Inflammatory macrophage (primary cell): Measurements from ENCODE around the gene ALDH3B1.

Experiments
- DNase-seq, 2 donors: peaks; one replicate each; pipeline ENCODE4 v3.0.0-alpha.2; 2020 to 2022

The ALDH3B1 gene

DNA sequence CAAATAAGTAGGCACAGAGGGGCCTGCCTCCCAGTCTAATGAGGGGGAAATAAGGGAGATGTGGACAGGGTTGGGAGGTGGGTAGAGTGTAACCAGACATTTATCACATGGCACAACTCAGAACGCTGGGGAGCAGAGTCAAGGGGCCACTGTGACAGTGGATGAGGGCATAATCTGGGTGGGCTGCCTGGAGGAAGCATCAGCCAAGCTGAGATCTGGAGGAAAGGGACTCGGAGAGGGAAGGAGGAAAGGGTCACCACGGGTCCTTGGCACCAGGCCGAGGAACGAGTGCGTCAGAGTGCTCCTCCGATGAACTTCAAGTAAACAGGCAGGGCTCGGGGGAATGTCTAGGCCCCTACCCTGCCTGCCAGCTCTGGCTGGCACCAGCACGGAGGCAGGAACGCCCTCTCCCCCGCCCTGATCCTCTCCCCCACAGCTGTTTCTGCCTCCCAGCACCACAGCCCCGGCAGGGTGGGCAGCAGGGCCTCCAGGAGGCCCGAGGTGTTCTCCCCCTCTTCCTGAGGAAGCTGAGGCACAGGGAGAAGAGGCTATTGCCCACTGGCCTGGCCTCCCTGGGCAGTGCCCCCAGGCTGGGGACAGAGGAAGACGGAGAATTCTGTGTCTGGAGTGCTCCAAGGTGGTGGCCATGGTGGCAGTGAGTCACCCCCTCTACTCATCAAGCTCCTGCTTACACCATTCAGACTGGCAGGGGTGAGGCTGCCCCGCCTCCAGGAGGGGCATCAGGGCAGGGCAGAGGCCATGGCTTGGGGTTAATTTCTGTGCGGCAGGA is 4.2 kb downstream of the ALDH3B1 start:
- DNase-seq, result peak; percentile 50 to 55

DNA sequence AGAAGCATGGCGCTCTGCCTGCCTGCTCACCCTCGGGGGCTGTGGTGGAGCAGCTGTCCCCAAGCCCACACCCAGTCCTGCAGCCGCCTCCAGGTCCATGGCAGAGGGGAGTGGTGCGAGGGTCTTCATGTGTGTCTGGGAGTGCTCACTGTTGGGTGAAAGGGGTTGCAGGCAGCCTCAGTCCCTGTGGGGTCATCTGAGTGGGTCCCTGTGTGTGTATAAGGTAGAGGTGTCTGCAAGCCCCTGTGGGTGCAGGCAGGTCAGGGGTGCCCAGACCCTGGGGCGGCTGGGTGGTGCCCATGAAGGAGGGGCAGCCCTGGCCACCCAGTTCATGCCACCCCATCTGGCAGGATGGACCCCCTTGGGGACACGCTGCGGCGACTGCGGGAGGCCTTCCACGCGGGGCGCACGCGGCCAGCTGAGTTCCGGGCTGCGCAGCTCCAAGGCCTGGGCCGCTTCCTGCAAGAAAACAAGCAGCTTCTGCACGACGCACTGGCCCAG is 4.9 kb downstream of the ALDH3B1 start:
- no peak for DNase-seq

- DNase-seq, result no peak
Measured at GRCh38 chr11:68015467-68015866, 5.3 kb downstream of the ALDH3B1 start.

DNA sequence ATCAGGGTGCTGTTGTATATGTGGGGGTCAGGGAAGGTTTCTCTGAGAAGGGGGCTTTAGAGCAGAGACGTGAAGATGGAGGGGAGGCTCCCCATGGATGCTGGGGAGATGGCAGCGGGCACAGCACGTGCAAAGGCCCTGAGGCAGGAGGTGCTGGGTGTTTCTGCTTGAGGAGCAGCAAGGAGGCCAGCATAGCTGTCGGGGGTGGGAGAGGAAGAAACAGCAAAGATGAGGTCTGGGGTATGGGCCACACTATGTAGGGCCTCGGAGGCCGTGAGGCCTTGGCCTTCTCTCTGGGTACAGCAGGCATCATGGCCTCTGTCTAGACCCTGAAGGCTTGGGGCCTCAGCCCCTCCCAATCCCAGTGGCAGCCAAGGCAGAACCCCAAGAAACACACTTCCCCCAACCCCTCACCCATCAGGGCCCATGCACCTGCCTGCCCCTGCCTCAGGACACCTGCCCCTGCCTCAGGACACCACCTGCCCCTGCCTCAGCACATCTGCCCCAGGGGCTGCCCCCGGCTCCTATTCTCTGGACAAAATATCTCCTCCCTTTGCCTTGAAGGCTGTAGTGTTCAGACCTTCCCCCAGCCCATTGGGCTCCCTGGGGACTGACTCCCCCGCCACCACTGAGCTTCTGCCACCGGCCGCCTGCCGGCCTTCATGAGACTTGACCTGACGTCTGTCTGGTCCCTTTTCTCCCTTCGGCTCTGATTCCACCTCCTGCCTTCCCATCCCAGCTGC is 6.2 kb downstream of the ALDH3B1 start:
- no peak for DNase-seq

DNA sequence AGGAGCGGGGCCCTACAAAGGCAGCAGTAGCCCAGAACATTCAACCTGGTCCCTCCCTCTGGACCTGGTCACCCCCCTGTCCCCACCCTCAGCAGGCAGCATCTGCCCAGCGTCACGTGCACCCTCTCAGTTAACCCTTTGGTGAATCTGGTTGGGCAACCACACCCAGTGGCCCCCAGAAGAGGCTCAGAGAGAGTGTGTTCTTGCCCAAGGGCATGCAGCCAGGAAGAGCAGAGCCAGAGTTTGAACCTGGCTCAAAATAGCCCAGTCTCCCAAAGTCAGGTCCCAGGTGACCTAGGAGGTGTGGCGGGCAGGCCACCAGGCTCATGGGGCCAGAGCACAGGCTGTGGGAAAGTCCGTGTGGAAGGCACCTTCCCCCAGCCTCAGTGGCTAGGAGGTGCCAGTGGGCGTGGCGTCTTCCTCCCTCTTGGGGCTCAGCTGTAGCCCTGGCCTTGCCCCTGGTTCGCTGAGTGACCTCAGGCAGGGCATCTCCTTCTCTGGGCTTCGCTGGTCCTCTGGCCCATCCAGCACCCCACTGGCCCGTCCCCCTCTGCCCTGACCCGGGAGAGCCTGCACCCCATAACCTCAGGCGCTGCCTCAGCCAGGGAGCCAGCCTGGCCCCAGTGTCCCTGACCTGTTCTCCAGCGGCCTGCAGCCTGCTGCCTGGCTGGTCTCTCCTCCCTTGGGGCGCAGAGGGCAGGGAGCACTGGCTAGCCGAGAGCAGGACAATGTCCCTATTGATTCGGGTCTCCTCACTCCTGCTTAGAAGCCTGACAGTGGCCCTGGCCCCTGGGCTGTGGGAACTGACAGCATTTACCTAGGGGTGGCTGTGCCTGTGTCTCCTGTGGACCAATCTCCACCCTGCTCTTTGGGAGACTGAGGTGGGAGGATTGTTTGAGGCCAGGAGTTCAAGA is 7.0 kb downstream of the ALDH3B1 start:
- no peak for DNase-seq

DNA sequence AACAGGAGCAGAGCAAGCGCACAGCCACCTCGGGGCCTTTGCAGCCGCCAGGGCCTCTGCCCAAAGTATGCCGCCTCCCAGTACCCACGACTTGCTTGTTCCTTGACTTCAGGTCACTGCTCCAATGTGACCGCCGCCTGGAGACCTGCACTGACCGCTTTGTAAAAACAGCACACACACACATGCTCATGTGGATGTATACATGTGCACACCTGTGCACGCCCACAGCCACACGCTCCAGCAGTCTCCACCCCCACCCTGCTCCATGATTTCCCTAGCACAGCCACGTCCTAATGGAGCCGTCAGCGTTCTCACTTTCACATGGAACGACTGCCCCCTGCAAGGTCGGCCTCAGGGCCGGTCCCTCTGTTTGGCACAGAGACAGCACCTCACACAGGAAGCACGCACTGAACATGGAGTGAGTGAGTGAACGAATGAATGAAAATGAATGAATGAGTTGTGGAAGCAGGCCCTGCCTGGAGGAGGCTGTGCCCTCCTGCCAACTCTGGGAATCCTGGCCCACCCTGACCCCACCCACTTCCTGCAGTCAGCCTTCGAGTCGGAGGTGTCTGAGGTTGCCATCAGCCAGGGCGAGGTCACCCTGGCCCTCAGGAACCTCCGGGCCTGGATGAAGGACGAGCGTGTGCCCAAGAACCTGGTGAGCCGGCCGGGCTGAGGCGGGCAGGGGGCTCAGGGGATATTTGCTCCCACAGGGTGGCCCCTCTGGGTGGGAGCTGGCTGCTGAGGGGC is 8.0 kb downstream of the ALDH3B1 start:
- no peak for DNase-seq

DNA sequence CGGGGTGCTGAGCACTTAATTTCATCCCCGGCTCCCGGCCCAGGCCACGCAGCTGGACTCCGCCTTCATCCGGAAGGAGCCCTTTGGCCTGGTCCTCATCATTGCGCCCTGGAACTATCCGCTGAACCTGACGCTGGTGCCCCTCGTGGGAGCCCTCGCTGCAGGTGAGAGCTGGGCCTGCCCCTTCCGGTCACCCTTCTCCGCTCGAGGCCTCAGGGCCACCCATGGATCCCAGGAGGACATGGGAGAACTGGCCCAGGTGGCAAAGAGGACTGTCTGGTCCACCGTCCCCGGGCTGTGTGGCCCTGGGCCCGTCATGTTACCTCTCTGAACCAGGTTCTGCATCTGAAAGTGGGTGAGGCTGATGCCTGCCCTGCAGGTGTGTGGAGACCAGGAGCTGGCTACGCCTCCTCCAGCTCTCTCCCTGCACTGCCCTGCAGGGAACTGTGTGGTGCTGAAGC is 8.6 kb downstream of the ALDH3B1 start:
- no peak for DNase-seq

GRCh38 chr11:68019486-68019885 is 9.4 kb downstream of the ALDH3B1 start:
- no peak for DNase-seq

DNA sequence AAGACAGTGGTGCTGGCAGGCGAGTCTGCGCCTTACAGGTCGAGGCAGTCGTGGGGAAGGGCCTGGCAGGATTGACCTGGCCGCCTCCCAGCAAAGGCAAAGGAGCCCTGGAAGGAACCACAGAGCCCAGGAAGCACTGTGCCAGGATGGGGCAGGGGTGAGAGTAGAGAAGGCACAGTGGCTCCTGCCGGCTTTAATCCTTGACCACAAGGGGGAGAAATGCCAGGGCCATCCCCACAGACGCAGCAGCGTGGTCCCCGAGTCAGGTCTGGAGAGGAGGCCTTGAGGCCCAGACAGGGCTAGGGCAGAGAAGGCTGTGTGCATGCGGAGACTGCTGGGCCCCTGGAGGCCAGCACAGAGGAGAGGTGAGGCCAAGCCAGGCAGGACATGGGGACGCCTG is 10.4 kb downstream of the ALDH3B1 start:
- no peak for DNase-seq

GRCh38 chr11:68021167-68021787 is 11.2 kb downstream of the ALDH3B1 start:
- DNase-seq, result no peak

DNA sequence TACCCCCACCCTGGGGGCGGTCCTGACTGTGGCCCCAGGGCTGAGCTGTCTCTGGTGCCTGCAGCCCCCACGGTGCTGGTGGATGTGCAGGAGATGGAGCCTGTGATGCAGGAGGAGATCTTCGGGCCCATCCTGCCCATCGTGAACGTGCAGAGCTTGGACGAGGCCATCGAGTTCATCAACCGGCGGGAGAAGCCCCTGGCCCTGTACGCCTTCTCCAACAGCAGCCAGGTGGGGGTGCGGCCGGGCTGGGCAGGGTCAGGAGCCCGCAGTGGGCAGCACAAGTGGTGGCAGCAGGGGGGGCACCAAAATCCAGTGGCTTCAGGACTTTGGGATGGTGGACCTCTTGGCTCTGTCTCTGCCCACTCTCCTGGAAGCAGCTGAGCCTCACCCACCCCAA is 12.4 kb downstream of the ALDH3B1 start:
- DNase-seq, result no peak

GRCh38 chr11:68024508-68024907 is 14.4 kb downstream of the ALDH3B1 start:
- DNase-seq, result no peak

GRCh38 chr11:68025047-68025446 is 14.9 kb downstream of the ALDH3B1 start:
- DNase-seq, result no peak

DNA sequence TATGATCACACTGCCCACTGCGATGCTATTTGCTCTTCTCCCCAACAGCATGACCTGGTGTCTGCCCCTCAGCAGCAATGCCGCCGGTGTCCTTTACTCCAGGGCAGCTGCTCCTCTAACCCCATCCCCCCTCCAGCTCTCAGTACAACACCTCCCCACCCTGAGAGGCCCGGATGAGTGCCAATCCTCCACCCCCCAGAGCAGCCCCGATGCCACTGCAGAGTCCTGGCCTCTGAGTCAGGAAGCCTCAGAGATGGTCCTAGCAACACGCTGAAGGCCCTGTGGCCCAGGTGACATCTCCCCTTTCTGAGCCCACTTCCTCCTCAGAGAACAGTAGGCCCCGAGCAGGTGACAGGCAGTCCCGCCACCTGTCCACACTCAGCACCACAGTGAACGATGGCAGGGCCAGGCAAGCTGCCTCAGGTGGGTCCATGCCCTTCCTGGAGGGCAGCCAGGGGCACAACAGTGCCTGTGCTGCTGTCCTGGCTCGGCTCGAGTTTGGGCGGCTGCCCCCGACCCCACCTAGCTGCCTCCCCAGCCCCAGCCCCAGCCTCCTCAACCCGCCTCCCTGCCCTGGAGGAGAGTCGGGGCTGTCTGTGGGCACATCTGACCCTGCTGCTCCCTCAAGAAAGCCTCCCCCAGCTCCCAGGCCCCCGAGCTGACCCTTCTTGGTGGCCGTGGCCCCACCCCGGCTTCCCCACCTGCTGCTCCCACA is 16.4 kb downstream of the ALDH3B1 start:
- DNase-seq, result no peak

DNA sequence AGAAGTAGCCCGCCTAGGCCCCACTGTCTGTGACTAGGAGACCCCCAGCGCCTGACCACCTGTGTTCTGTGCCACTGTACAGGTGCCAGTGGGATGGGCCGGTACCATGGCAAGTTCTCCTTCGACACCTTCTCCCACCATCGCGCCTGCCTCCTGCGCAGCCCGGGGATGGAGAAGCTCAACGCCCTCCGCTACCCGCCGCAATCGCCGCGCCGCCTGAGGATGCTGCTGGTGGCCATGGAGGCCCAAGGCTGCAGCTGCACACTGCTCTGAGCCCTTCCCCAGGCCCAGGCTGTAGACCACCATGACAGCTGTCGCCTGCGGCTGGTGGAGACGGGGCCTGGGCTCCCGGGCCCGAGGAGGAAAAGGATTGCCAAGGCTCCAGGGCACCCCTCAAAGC is 17.5 kb downstream of the ALDH3B1 start:
- DNase-seq, result no peak

GRCh38 chr11:68028802-68029545 is 18.8 kb downstream of the ALDH3B1 start:
- DNase-seq, result peak in 1 of 2 donors; percentile 43

DNA sequence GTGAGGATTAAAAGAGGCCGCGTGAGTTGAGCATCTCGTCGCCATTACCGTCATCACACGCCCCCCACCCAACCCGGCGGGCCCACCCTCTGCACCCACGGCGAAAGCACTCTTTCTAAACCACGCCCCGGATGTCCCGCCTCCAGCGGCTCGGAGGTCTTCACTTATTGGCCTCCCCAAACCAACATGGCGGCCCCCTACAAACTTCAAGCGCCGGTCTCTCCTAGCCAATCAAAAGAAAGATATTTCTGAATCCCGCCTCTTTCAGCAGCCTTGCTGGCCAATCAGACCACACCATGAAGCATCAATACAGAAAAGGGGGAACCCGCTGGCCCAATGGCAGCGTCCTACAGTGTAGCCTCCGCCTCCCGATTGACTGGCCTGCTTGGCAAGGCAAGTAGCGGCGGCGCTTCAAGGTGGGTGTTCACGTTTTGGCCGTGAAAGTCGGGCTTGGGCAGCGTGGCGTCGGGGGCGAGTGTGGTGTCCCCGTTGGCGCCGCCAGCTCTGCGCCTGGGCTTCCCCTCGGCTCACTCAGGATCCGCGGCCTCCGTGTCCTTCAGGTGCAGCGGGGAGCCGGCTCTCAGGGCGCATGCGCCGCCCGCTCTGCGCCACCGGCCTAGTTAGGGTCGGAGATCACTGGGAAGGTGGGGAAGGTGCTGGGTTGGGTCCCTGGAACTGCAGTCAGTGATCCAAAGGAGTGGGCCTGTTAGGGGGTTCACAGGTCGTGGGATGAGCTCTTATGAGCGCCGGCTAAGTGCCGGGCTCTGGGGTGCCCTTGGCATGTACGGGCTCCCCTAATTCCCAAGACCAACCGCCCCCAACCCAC is 20.4 kb downstream of the ALDH3B1 start, which contains the start of gene NDUFS8:
NDUFS8 (plus strand) TSS at position 364 of the 826 bp plus-strand sequence. CDS start 1,471 bp downstream, outside the sequence.
- DNase-seq, result peak; percentile 99 to 100

- DNase-seq, result peak in 1 of 2 donors; percentile 32
Measured at GRCh38 chr11:68031144-68031464, 21.0 kb downstream of the ALDH3B1 start.

DNA sequence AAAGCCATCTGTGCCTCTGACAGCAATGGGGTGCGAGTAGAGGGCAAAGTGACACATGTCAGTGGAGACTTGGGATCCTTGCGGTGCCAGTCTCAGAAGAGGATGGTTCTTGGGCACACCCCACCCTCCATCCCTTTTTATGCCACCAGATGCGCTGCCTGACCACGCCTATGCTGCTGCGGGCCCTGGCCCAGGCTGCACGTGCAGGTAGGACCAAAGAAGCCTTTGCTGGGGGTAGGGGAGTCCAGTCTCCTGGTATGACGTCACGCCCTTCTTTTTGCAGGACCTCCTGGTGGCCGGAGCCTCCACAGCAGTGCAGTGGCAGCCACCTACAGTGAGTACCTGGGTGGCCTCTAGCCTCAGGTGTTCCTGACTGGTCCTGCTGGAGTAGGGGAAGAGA is 21.9 kb downstream of the ALDH3B1 start:
- no peak for DNase-seq
